MM.1S (cell line): Measurements from ENCODE around the gene FBXW2.

Source experiments
- DNase-seq: peaks from one replicate; pipeline ENCODE4 v3.0.0-alpha.2; 2015
- H2AFZ ChIP-seq: fragments of 300-600 bp; sonication (generic); 2 replicates; pipeline ENCODE4 v1.6.0; 2016; ENCODE audit warnings: antibody characterized with exemption, low read length
- H3F3A ChIP-seq: fragments of 300-600 bp; sonication (generic); 2 replicates; pipeline ENCODE4 v1.6.1; 2016; ENCODE audit warnings: mild to moderate bottlenecking, antibody characterized with exemption, low read length, moderate library complexity, mixed read lengths; ENCODE audit not compliant: insufficient read depth
- H3K27ac ChIP-seq: fragments of 300-600 bp; sonication (generic); 2 replicates; pipeline ENCODE4 v1.5.1; 2016; ENCODE audit warnings: mild to moderate bottlenecking, low read length
- H3K27me3 ChIP-seq: fragments of 300-600 bp; sonication (generic); replicated peaks from 2 replicates; pipeline ENCODE4 v1.6.0; 2016; ENCODE audit warnings: low read length; ENCODE audit not compliant: insufficient read depth
- H3K36me3 ChIP-seq: fragments of 300-600 bp; sonication (generic); replicated peaks from 2 replicates; pipeline ENCODE4 v1.6.1; 2016; ENCODE audit warnings: mild to moderate bottlenecking, low read length, mixed read lengths; ENCODE audit not compliant: insufficient read depth
- H3K4me1 ChIP-seq: fragments of 300-600 bp; sonication (generic); 2 replicates; pipeline ENCODE4 v1.6.1; 2016; ENCODE audit warnings: low read length, mixed read lengths
- H3K4me2 ChIP-seq: fragments of 300-600 bp; sonication (generic); 2 replicates; pipeline ENCODE4 v1.6.0; 2016; ENCODE audit warnings: low read depth, low read length
- H3K4me3 ChIP-seq: fragments of 300-600 bp; sonication (generic); 2 replicates; pipeline ENCODE4 v1.5.1; 2016; ENCODE audit warnings: low read length, mixed read lengths
- H3K79me2 ChIP-seq: fragments of 300-600 bp; sonication (generic); 2 replicates; pipeline ENCODE4 v1.6.1; 2016; ENCODE audit warnings: mixed run types, low read length, mixed read lengths
- H3K9ac ChIP-seq: fragments of 300-600 bp; sonication (generic); 2 replicates; pipeline ENCODE4 v1.6.1; 2016; ENCODE audit warnings: low read length, mixed read lengths
- H3K9me2 ChIP-seq: fragments of 300-600 bp; sonication (generic); replicated peaks from 2 replicates; pipeline ENCODE4 v1.6.1; 2016; ENCODE audit warnings: mild to moderate bottlenecking, low read length, mixed read lengths; ENCODE audit not compliant: insufficient read depth
- H3K9me3 ChIP-seq: fragments of 300-600 bp; sonication (generic); replicated peaks from 2 replicates; pipeline ENCODE4 v1.6.1; 2016; ENCODE audit warnings: mild to moderate bottlenecking, low read length, mixed read lengths; ENCODE audit not compliant: insufficient read depth
- H4K20me1 ChIP-seq: fragments of 300-600 bp; sonication (generic); 2 replicates; pipeline ENCODE4 v1.6.1; 2016; ENCODE audit warnings: mild to moderate bottlenecking, low read length, moderate library complexity, mixed read lengths; ENCODE audit not compliant: insufficient read depth
- EZH2 ChIP-seq: fragments of 300-600 bp; sonication (generic); optimal IDR thresholded peaks from 2 replicates; pipeline ENCODE3; 2017; ENCODE audit warnings: low read depth, mild to moderate bottlenecking, antibody characterized with exemption, low read length, mixed read lengths
- EZH2phosphoT487 ChIP-seq: fragments of 300-600 bp; sonication (generic); IDR thresholded peaks from 2 replicates; pipeline ENCODE4 v1.6.1; 2018; ENCODE audit warnings: antibody characterized with exemption, low read length
- TF ChIP-seq, protein P1 (sequence below): fragments of 300-600 bp; sonication (generic); IDR thresholded peaks from 2 replicates; pipeline ENCODE4 v1.5.1; 2016; ENCODE audit warnings: antibody characterized with exemption, low read length, mixed read lengths

The FBXW2 gene

DNA sequence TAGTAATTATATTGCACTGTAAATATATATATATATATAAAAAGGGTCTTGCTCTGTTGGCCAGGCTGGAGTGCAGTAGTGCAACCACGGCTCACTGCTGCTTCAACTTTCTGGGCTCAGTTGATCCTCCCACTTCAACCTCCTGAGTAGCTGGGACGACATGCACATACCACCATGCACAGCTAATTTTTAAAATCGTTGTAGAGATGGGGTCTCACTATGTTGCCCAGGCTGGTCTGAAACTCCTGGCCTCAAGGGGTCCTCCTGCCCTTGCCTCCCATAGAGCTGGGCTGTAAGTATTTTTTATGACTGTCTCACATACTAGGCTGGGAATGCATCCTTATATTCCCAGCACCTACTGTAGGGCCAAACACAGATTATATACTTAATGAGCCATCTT lies 37.6 kb upstream of the FBXW2 start:
- H3F3A ChIP-seq, result no peaks in the 10 kb centered on the region
- no peak overlapping the region for H3K4me3 ChIP-seq
- no peak overlapping the region for H3K4me2 ChIP-seq
- no peak overlapping the region for H2AFZ ChIP-seq
- H3K9ac ChIP-seq, result no peak overlapping the region
- DNase-seq, result no peak
- no peaks in the 10 kb centered on the region for H4K20me1 ChIP-seq
- H3K27ac ChIP-seq, result no peak overlapping the region
- no peaks in the 10 kb centered on the region for H3K27me3 ChIP-seq
- H3K4me1 ChIP-seq, result no peaks in the 10 kb centered on the region
- H3K79me2 ChIP-seq, result peaks cover 10% of the 10 kb centered on the region
- TF ChIP-seq, protein P1, sequence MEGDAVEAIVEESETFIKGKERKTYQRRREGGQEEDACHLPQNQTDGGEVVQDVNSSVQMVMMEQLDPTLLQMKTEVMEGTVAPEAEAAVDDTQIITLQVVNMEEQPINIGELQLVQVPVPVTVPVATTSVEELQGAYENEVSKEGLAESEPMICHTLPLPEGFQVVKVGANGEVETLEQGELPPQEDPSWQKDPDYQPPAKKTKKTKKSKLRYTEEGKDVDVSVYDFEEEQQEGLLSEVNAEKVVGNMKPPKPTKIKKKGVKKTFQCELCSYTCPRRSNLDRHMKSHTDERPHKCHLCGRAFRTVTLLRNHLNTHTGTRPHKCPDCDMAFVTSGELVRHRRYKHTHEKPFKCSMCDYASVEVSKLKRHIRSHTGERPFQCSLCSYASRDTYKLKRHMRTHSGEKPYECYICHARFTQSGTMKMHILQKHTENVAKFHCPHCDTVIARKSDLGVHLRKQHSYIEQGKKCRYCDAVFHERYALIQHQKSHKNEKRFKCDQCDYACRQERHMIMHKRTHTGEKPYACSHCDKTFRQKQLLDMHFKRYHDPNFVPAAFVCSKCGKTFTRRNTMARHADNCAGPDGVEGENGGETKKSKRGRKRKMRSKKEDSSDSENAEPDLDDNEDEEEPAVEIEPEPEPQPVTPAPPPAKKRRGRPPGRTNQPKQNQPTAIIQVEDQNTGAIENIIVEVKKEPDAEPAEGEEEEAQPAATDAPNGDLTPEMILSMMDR, result no peak
- TF ChIP-seq EZH2 (no peak), EZH2phosphoT487 (no peak)
- H3K9me3 ChIP-seq, result no peaks in the 10 kb centered on the region
- no peaks in the 10 kb centered on the region; the same call in 1 of the 2 replicates for H3K36me3 ChIP-seq
- H3K9me2 ChIP-seq, result no peaks in the 10 kb centered on the region

DNA sequence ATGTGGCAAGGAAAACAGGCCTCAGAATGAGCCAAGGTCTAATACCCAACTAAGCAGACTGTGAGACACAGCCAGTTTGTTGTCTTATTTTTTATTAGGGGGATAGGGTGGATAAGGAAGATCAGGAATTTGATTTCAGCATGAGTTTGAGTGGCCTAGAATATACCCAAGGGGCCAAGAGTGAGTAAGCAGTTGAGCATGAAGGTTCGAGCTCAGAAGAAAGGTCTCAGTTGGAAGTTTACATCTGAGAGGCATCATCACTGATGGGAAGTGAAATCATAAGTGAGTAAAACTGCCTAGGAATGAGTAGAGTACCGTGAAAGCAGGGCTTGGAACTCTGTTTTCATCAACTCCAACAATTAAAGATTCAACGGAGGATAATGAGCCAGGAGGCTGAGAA lies 36.9 kb upstream of the FBXW2 start:
- Histone ChIP-seq H3K9me3 (no peaks in the 10 kb centered on the region), H3K4me3 (no peak overlapping the region), H3K27me3 (no peaks in the 10 kb centered on the region), H3K79me2 (peaks cover 9% of the 10 kb centered on the region), H3K36me3 (no peaks in the 10 kb centered on the region; the same call in 1 of the 2 replicates), H2AFZ (no peak overlapping the region), H3K9ac (no peak overlapping the region), H3F3A (no peaks in the 10 kb centered on the region), H3K4me1 (no peaks in the 10 kb centered on the region), H3K9me2 (no peaks in the 10 kb centered on the region), H4K20me1 (no peaks in the 10 kb centered on the region), H3K27ac (no peak overlapping the region), H3K4me2 (no peak overlapping the region)
- no peak for TF ChIP-seq EZH2phosphoT487
- TF ChIP-seq, protein P1, result no peak
- no peak for TF ChIP-seq EZH2
- DNase-seq, result no peak

DNA sequence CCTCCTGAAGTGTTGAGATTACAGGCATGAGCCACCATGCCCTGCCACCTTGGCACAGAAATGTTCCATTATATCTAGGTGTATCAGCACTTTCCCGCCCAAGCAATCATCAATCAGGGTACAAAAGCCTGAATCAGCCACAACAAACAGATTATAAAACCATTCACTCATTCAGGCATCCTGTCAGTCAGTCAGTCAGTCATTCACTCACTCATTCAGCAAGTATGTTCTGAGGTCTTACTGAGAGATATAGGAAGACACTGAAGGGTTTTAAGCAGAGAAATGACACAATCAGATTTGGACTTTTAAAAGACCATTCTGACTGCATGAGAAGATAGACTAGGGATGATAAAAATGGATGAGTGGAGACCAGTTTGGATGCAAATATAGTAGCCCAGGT lies 36.4 kb upstream of the FBXW2 start:
- no peak for DNase-seq
- H3K9ac ChIP-seq, result no peak overlapping the region
- no peak overlapping the region for H3K4me3 ChIP-seq
- H3K4me2 ChIP-seq, result no peak overlapping the region
- no peak overlapping the region for H3K27ac ChIP-seq
- H3K9me3 ChIP-seq, result no peaks in the 10 kb centered on the region
- peaks cover 6% of the 10 kb centered on the region for H3K79me2 ChIP-seq
- H3F3A ChIP-seq, result no peaks in the 10 kb centered on the region
- no peaks in the 10 kb centered on the region; the same call in 1 of the 2 replicates for H3K36me3 ChIP-seq
- H4K20me1 ChIP-seq, result no peaks in the 10 kb centered on the region
- H3K4me1 ChIP-seq, result no peaks in the 10 kb centered on the region
- no peak for TF ChIP-seq EZH2
- no peak for TF ChIP-seq EZH2phosphoT487
- TF ChIP-seq, protein P1, result no peak
- no peaks in the 10 kb centered on the region for H3K27me3 ChIP-seq
- no peaks in the 10 kb centered on the region for H3K9me2 ChIP-seq
- H2AFZ ChIP-seq, result no peak overlapping the region
